K562 (cell line): ENCODE measurements around the gene RBM34. TPM values are rescaled to one million over a fixed set of nuclear protein-coding genes. Genes with fewer than 3 reads are reported as not detected.

ENCODE experiments used
- CREB1 ChIP-seq, 2 experiments: sonication (generic) in 1 of 2; formaldehyde crosslinking in 1 of 2; IDR thresholded peaks; 2 replicates each; pipeline versions ENCODE4 v1.6.1 to v1.8.0; 2012 to 2022; ENCODE audit warnings: inconsistent platforms in 1 of 2, mild to moderate bottlenecking in 1 of 2, missing genetic modification reagents in 1 of 2, moderate library complexity in 1 of 2
- MEIS2 ChIP-seq: fragments of 450-650 bp; IDR thresholded peaks from 2 replicates; pipeline ENCODE4 v1.6.1; 2014; ENCODE audit warnings: mild to moderate bottlenecking; ENCODE audit not compliant: partially characterized antibody
- MXI1 ChIP-seq: IDR thresholded peaks from 2 replicates; pipeline ENCODE4 v1.6.1; 2011; ENCODE audit warnings: low read depth, mild to moderate bottlenecking, improper control_type of control experiment, low read length
- RB1 ChIP-seq: fragments of 450-650 bp; IDR thresholded peaks from 2 replicates; pipeline ENCODE4 v1.6.1; 2017; ENCODE audit warnings: low read depth, mild to moderate bottlenecking
- polyA plus RNA-seq, 8 experiments: library from polyadenylated mRNA; depleted of rRNA in 4 of 8; stranded (reverse) in 5 of 8; unstranded in 3 of 8; fragments of >200 nt; fragmentation: Nextera tagmentation in 2 of 8; fragmentation: Illumina TruSeq in 1 of 8; extraction: Ambion mirVana in 2 of 8; extraction: Trizol in 1 of 8; gene quantifications; 2 replicates each; pipeline versions ENCODE4 v1.2.1 to v1.2.3, GENCODE V29; 2011 to 2014; ENCODE audit warnings: inconsistent platforms in 1 of 8, missing spikeins in 1 of 8
- total RNA-seq, 7 experiments: library from RNA; depleted of rRNA in 6 of 7; stranded (reverse); fragments of >200 nt in 6 of 7; fragmentation: Illumina TruSeq in 2 of 7; extraction: Trizol in 2 of 7; gene quantifications; 2 replicates each; pipeline versions ENCODE4 v1.2.1 to v1.2.3, GENCODE V29; 2011 to 2021; ENCODE audit warnings: low replicate concordance in 1 of 7
- TF ChIP-seq, protein P1 (sequence below): fragments of 450-650 bp; IDR thresholded peaks from 2 replicates; pipeline ENCODE4 v1.6.1; 2016; ENCODE audit warnings: mild to moderate bottlenecking, moderate library complexity
- TF ChIP-seq, protein P2 (sequence below): sonication (generic); formaldehyde crosslinking; IDR thresholded peaks from 2 replicates; pipeline ENCODE4 v1.4.0; 2020; ENCODE audit warnings: mild to moderate bottlenecking, missing genetic modification reagents

Gene RBM34
- total and polyA plus RNA-seq, 9 of the 15 experiments (the other 6 are each of a cell fraction or from before 2014, with no cell fraction given) = 64.0 to 178 (median 124) TPM

DNA sequence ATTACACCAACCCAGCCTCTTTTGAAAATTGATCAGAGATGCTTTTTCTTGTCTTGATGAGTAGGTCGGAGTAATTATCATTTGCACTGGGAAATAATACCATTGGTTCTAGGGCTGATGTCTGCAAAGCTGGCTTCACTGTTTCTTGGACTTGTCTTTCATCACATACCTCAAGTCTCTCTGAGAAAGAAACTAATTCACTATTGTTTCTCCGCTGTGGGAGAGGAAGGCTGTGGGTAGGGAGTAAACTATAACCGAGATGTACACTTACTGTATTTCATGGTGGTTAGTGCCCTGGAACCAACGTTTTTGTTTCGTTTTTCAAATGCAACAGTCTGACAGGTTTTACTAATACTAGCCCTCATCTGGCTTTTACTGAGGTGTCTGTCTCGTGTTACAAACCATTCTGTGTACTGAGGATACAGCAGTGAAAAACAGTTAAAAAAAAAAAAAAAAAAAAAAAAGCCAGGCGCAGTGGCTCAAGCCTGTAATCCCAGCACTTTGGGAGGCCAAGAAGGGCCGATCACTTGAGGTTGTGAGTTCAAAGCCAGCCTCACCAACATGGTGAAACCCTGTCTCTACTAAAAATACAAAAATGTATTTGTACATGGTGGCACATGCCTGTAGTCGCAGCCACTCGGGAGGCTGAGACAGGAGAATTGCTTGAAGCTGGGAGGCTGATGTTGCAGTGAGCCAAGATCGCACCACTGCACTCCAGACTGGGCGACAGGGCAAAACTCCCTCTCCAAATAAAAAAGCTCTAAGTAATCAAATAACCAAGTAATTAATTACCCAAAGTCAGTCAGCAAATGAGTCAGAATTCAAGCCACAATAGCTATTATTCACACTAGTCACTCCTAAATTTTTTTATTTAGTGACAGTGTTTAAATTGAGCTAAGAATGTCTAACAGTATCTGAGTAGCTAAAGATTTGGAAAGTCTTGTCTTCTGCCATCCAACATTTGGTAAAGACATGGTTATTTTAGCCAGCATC lies 55.7 kb downstream of the RBM34 start (continued):
- TF ChIP-seq, protein P1, sequence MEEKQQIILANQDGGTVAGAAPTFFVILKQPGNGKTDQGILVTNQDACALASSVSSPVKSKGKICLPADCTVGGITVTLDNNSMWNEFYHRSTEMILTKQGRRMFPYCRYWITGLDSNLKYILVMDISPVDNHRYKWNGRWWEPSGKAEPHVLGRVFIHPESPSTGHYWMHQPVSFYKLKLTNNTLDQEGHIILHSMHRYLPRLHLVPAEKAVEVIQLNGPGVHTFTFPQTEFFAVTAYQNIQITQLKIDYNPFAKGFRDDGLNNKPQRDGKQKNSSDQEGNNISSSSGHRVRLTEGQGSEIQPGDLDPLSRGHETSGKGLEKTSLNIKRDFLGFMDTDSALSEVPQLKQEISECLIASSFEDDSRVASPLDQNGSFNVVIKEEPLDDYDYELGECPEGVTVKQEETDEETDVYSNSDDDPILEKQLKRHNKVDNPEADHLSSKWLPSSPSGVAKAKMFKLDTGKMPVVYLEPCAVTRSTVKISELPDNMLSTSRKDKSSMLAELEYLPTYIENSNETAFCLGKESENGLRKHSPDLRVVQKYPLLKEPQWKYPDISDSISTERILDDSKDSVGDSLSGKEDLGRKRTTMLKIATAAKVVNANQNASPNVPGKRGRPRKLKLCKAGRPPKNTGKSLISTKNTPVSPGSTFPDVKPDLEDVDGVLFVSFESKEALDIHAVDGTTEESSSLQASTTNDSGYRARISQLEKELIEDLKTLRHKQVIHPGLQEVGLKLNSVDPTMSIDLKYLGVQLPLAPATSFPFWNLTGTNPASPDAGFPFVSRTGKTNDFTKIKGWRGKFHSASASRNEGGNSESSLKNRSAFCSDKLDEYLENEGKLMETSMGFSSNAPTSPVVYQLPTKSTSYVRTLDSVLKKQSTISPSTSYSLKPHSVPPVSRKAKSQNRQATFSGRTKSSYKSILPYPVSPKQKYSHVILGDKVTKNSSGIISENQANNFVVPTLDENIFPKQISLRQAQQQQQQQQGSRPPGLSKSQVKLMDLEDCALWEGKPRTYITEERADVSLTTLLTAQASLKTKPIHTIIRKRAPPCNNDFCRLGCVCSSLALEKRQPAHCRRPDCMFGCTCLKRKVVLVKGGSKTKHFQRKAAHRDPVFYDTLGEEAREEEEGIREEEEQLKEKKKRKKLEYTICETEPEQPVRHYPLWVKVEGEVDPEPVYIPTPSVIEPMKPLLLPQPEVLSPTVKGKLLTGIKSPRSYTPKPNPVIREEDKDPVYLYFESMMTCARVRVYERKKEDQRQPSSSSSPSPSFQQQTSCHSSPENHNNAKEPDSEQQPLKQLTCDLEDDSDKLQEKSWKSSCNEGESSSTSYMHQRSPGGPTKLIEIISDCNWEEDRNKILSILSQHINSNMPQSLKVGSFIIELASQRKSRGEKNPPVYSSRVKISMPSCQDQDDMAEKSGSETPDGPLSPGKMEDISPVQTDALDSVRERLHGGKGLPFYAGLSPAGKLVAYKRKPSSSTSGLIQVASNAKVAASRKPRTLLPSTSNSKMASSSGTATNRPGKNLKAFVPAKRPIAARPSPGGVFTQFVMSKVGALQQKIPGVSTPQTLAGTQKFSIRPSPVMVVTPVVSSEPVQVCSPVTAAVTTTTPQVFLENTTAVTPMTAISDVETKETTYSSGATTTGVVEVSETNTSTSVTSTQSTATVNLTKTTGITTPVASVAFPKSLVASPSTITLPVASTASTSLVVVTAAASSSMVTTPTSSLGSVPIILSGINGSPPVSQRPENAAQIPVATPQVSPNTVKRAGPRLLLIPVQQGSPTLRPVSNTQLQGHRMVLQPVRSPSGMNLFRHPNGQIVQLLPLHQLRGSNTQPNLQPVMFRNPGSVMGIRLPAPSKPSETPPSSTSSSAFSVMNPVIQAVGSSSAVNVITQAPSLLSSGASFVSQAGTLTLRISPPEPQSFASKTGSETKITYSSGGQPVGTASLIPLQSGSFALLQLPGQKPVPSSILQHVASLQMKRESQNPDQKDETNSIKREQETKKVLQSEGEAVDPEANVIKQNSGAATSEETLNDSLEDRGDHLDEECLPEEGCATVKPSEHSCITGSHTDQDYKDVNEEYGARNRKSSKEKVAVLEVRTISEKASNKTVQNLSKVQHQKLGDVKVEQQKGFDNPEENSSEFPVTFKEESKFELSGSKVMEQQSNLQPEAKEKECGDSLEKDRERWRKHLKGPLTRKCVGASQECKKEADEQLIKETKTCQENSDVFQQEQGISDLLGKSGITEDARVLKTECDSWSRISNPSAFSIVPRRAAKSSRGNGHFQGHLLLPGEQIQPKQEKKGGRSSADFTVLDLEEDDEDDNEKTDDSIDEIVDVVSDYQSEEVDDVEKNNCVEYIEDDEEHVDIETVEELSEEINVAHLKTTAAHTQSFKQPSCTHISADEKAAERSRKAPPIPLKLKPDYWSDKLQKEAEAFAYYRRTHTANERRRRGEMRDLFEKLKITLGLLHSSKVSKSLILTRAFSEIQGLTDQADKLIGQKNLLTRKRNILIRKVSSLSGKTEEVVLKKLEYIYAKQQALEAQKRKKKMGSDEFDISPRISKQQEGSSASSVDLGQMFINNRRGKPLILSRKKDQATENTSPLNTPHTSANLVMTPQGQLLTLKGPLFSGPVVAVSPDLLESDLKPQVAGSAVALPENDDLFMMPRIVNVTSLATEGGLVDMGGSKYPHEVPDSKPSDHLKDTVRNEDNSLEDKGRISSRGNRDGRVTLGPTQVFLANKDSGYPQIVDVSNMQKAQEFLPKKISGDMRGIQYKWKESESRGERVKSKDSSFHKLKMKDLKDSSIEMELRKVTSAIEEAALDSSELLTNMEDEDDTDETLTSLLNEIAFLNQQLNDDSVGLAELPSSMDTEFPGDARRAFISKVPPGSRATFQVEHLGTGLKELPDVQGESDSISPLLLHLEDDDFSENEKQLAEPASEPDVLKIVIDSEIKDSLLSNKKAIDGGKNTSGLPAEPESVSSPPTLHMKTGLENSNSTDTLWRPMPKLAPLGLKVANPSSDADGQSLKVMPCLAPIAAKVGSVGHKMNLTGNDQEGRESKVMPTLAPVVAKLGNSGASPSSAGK = 0 out of 2 replicates have a peak, but pooled peaks have one; percentile 24
- TF ChIP-seq MEIS2 (peak; percentile 63), CREB1 (IDR thresholded peaks at IDR 0.05) (no peak), CREB1 (CRISPR knock-in tag; IDR thresholded peaks at IDR 0.05) (0 out of 2 replicates have a peak, but pooled peaks have one; percentile 36), RB1 (0 out of 2 replicates have a peak, but pooled peaks have one; percentile 5), MXI1 (no peak)
- TF ChIP-seq, protein P2, sequence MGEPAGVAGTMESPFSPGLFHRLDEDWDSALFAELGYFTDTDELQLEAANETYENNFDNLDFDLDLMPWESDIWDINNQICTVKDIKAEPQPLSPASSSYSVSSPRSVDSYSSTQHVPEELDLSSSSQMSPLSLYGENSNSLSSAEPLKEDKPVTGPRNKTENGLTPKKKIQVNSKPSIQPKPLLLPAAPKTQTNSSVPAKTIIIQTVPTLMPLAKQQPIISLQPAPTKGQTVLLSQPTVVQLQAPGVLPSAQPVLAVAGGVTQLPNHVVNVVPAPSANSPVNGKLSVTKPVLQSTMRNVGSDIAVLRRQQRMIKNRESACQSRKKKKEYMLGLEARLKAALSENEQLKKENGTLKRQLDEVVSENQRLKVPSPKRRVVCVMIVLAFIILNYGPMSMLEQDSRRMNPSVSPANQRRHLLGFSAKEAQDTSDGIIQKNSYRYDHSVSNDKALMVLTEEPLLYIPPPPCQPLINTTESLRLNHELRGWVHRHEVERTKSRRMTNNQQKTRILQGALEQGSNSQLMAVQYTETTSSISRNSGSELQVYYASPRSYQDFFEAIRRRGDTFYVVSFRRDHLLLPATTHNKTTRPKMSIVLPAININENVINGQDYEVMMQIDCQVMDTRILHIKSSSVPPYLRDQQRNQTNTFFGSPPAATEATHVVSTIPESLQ (CRISPR knock-in tag) = no peak
